BE2C (cell line): ENCODE measurements around the gene SLC8A1.

Experiments
- DNase-seq: peaks from one replicate; pipeline ENCODE4 v3.0.0-alpha.2; 2020
- H3K27me3 ChIP-seq: fragments of 250-450 bp; sonication (Bioruptor Pico); 2 replicates; pipeline ENCODE4 v1.5.1; 2020; ENCODE audit warnings: mild to moderate bottlenecking
- H3K36me3 ChIP-seq: fragments of 250-450 bp; sonication (Bioruptor Pico); 2 replicates; pipeline ENCODE4 v1.5.1; 2020; ENCODE audit warnings: mild to moderate bottlenecking
- H3K4me1 ChIP-seq: fragments of 250-450 bp; sonication (Bioruptor Pico); 2 replicates; pipeline ENCODE4 v1.5.1; 2020
- H3K4me3 ChIP-seq: 2 replicates; pipeline ENCODE4 v1.5.1; 2011; ENCODE audit warnings: low read depth, low read length
- H3K9me3 ChIP-seq: fragments of 250-450 bp; sonication (Bioruptor Pico); 2 replicates; pipeline ENCODE4 v1.5.1; 2020
- CTCF ChIP-seq: IDR thresholded peaks from 2 replicates; pipeline ENCODE4 v1.5.1; 2012; ENCODE audit warnings: mild to moderate bottlenecking, low read depth, low read length

SLC8A1 gene

DNA sequence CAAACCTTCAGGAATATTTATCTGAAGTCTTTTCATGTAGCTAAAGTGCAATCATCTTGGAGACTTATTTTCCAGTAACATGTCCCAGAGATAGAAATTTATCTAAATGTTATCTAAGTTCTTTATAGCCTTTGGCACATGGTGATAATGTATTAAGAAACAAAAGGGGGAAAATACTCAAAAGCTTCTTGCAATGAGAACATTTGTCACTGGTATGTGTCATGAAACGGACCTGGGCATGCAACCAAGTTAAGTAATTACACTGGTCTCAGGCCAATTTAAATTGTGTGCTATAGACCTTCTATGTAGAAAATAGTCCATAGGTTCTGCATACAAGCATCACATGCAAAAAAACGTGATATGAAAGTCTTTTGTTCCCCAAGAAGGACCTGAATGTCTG, 136.2 kb downstream of the SLC8A1 start:
- H3K4me3 ChIP-seq = no peak overlapping the region
- H3K4me1 ChIP-seq = no peaks in the 10 kb centered on the region; the same call in 1 of the 2 replicates
- no peaks in the 10 kb centered on the region for H3K36me3 ChIP-seq
- H3K27me3 ChIP-seq = no peaks in the 10 kb centered on the region
- no peak for DNase-seq
- no peaks in the 10 kb centered on the region for H3K9me3 ChIP-seq
- TF ChIP-seq CTCF = no peak

- H3K36me3 ChIP-seq = no peaks in the 10 kb centered on the region
- no peaks in the 10 kb centered on the region for H3K27me3 ChIP-seq
- peaks cover 4% of the 10 kb centered on the region; the same call in 1 of the 2 replicates for H3K4me1 ChIP-seq
- no peak for TF ChIP-seq CTCF
- no peaks in the 10 kb centered on the region for H3K9me3 ChIP-seq
- DNase-seq = no peak
- H3K4me3 ChIP-seq = no peak overlapping the region
These were observed 140.9 kb downstream of the SLC8A1 start for GRCh38 chr2:40311026-40311425.

DNA sequence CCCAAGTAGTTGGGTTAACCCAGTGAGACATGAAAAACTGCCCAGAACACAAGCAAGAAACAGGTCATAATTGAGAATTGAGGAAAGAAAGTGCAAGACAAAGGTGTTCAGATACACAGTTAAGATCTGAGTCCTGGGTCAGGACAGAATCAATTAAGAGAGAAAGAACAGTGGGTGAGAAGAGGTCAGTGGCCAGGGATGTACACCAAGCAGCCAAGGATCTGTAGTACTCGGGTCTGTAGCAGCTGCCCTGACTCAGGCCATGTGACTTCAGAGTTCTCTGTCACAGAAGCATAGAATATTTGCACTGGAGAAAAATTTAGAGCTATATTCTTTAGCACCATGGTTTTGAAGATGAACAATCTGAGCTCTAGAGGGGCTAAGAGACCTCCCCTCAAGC, 141.6 kb downstream of the SLC8A1 start:
- no peak for TF ChIP-seq CTCF
- Histone ChIP-seq H3K27me3 (no peaks in the 10 kb centered on the region), H3K4me1 (peaks cover 4% of the 10 kb centered on the region; the same call in 1 of the 2 replicates)

GRCh38 chr2:40304340-40304739, 147.6 kb downstream of the SLC8A1 start:
- no peak for DNase-seq
- H3K4me1 ChIP-seq = no peaks in the 10 kb centered on the region
- no peak overlapping the region for H3K4me3 ChIP-seq
- no peak for TF ChIP-seq CTCF
- H3K9me3 ChIP-seq = no peaks in the 10 kb centered on the region
- no peaks in the 10 kb centered on the region for H3K27me3 ChIP-seq
- no peaks in the 10 kb centered on the region for H3K36me3 ChIP-seq

More for the DNA sequence above, 141.6 kb downstream of the SLC8A1 start:
- DNase-seq = no peak
- no peaks in the 10 kb centered on the region for H3K9me3 ChIP-seq
- H3K4me3 ChIP-seq = no peak overlapping the region
- no peaks in the 10 kb centered on the region for H3K36me3 ChIP-seq

GRCh38 chr2:40303746-40304145, 148.1 kb downstream of the SLC8A1 start:
- no peaks in the 10 kb centered on the region for H3K4me1 ChIP-seq
- no peak for TF ChIP-seq CTCF
- no peaks in the 10 kb centered on the region for H3K36me3 ChIP-seq

GRCh38 chr2:40302751-40303325, 149.1 kb downstream of the SLC8A1 start:
- no peak for TF ChIP-seq CTCF
- Histone ChIP-seq H3K27me3 (no peaks in the 10 kb centered on the region), H3K36me3 (no peaks in the 10 kb centered on the region), H3K4me3 (no peak overlapping the region), H3K9me3 (no peaks in the 10 kb centered on the region), H3K4me1 (no peaks in the 10 kb centered on the region)
- no peak for DNase-seq

More at GRCh38 chr2:40303746-40304145, 148.1 kb downstream of the SLC8A1 start:
- H3K9me3 ChIP-seq = no peaks in the 10 kb centered on the region
- DNase-seq = no peak
- H3K27me3 ChIP-seq = no peaks in the 10 kb centered on the region
- no peak overlapping the region for H3K4me3 ChIP-seq
